ENCODE results near the gene CNIH1.
"Not testable (repeated sequence)": the region's sequence is repeated elsewhere in the genome, so short reads cannot be mapped to it uniquely, and the experiment has no call there.

CNIH1 gene

DNA sequence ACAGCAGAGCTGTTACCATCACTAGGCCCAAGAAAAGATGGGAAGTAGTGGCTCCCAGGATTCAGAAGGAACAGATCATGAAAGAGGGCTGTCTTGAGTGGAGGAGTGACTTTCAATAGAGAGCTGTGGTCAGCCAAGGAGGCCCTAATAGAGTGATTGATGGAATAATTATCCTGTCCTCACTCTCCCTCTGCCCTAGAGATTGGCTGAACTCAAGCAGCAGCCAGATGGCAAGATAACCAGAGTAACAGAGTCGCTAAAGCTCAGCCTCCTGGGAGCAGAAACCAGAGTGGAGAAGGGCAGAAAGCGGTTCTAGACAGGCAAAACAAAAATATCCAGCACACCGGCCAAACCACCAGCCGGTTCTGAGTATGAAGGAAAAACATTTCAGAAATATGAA, 24.5 kb upstream of the CNIH1 start:
- no peak for DNase-seq

GRCh38 chr14:54462048-54462447, 20.9 kb upstream of the CNIH1 start:
- no peak for DNase-seq

GRCh38 chr14:54459106-54459505, 17.9 kb upstream of the CNIH1 start:
- DNase-seq: no peak

- not testable (repeated sequence) for DNase-seq
Measured at GRCh38 chr14:54458536-54458935, 17.4 kb upstream of the CNIH1 start.

GRCh38 chr14:54457609-54457996, 16.4 kb upstream of the CNIH1 start:
- no peak for DNase-seq

GRCh38 chr14:54456820-54457608, 15.8 kb upstream of the CNIH1 start:
- DNase-seq: not testable (repeated sequence)

DNA sequence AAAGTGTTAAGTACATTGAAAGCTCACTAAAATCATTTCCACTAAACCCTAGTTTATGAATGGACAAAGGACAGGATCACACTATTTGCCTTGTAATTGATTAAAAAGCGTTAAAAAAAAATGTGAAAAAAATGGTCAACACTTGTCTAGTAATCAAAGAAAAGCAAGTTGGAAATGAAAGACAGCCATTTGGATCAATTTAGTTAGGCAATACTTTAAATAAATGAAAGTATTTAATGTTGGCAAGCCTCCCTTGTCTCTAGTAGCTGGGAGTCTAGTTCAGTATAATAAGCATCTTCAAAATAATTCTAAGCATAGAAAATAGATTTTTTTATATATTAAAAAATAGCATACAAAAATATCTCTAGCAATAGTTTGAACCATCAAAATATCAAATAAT, 14.2 kb upstream of the CNIH1 start:
- DNase-seq: no peak

DNA sequence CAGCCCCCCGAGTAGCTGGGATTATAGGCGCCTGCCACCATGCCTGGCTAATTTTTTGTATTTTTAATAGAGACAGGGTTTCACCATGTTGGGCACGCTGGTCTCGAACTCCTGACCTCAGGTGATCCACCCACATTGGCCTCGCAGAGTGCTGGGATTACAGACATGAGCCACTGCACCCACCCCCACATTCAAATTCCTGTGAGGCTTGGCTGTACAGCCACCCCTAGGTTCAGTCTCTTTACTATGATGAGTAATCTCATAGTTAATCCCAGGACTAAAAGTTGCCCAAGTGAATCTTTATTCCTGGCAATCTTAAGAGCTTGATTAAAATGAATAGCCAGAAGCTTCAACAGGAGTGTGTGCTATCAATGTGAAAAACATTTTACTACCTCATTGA, 12.8 kb upstream of the CNIH1 start:
- DNase-seq: not testable (repeated sequence)

GRCh38 chr14:54453252-54453651, 12.1 kb upstream of the CNIH1 start:
- DNase-seq: no peak

DNA sequence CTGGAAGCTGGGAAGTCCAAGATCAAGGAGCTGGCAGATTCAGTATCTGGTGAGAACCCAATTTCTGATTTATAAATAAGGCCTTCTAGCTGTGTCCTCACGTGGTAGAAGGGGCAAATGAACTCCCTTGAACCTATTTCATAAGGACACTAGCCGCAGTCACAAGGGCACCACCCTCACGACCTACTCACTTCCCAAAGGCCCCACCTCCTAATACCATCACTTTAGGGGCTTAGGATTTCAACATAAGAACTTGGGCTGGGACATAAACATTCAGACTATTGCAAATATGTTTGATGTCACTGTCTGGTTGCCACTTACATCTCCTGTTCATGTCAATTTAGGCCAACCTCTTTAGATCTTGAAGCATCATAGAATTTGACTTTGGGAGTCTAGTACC, 10.8 kb upstream of the CNIH1 start:
- DNase-seq: no peak

DNA sequence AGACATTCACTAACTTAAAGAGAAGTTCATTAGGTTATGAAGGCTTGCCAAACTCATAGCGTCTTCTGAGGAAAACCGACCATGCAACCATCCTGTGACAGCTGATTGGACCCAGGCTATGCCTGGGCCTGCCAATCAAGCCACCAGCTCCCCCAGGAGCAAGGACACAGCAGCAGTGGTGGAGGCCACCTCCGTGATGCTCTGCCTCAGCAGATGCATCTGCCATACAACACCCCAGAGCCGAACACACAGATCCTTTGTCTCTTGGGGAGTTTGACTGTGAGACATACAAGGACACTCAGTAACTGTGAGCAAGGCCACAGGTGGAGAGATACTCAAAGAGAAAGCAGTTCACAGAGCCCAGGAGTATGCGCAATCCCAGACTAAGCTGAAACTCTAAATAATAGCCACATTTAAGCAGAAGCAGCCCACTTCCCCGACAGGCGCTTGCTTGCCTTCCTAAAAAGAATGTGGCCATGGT, 10.0 kb upstream of the CNIH1 start:
- DNase-seq: no peak

- DNase-seq: no peak
Measured at GRCh38 chr14:54450535-54450934, 9.4 kb upstream of the CNIH1 start.

GRCh38 chr14:54447231-54447692, 6.1 kb upstream of the CNIH1 start:
- no peak for DNase-seq

- DNase-seq: no peak
Measured at GRCh38 chr14:54446161-54446693, 5.1 kb upstream of the CNIH1 start.

GRCh38 chr14:54444681-54445080, 3.5 kb upstream of the CNIH1 start:
- DNase-seq: no peak

DNA sequence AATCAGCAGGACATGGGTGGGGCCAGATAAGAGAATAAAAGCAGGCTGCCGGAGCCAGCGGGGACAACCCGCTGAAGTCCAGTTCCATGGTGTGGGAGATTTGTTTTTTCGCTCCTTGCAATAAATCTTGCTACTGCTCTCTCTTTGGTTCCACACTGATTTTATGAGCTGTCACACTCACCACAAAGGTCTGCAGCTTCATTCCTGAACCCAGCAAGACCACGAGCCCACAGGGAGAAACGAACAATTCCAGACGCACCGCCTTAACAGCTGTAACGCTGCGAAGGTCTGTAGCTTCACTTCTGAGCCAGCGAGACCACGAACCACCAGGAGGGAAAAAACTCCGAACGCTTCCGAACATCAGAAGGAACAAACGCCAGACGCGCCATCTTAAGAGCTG, 2.8 kb upstream of the CNIH1 start:
- DNase-seq: no peak

DNA sequence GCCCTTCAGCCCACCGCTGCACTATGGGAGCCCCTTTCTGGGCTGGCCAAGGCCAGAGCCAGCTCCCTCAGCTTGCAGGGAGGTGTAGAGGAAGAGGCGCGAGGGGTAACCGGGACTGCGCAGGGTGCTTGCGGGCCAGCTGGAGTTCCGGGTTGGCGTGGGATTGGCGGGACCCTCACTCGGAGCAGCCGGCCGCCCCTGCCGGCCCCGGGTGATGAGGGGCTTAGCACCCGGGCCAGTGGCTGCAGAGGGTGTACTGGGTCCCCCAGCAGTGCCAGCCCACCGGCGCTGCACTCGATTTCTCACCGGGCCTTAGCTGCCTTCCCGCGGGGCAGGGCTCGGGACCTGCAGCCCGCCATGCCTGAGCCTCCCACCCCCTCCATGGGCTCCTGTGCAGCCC, 1.8 kb upstream of the CNIH1 start:
- DNase-seq: not testable (repeated sequence)

GRCh38 chr14:54440476-54440872, 700 bp downstream of the CNIH1 start:
- no peak for DNase-seq

DNA sequence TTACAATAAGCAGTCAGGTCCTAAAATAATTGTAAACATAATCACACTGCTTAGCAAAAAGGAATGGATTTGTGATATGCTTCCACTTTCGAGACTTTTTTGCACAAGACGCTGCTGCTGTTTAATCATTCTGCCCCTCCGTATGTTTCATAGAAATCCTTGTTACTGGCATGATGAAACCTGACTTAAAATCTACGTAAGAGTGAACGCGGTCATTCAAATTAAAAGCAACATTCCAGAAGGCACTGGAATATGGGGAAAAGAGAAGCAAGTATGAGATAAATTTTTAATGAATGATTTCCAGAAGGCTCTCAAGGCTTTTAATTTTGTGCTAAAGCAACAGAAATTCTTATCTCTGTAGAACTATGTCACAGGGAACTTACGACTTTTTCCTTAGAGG, 1.1 kb downstream of the CNIH1 start:
- peak in 1 of 2 experiments; percentile 16 for DNase-seq

- peak in 1 of 2 experiments; percentile 4 for DNase-seq
Measured at GRCh38 chr14:54438703-54439102, 2.5 kb downstream of the CNIH1 start.

- DNase-seq: not testable (repeated sequence)
Measured at GRCh38 chr14:54437954-54438353, 3.2 kb downstream of the CNIH1 start.

- peak; percentile 88 to 96 for DNase-seq
Measured at GRCh38 chr14:54435500-54435981, 5.6 kb downstream of the CNIH1 start.

DNA sequence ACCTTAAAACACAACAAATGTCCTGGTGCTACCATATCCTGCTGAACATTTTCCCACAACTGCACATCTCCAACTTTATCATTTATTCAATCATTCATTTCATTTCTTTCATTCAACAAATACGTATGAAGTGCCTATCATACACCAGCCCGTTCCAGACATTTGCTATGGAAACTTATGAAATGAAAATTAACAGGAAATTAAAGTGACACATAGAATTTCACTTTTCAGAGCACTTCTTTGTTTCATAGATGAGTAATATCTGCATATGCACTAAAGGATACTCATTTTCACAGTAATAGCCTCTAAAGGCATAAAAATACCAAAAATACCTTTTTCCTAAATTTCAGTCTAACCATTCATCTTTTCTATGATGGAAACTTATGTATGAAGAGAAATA, 12.6 kb downstream of the CNIH1 start:
- no peak for DNase-seq

DNA sequence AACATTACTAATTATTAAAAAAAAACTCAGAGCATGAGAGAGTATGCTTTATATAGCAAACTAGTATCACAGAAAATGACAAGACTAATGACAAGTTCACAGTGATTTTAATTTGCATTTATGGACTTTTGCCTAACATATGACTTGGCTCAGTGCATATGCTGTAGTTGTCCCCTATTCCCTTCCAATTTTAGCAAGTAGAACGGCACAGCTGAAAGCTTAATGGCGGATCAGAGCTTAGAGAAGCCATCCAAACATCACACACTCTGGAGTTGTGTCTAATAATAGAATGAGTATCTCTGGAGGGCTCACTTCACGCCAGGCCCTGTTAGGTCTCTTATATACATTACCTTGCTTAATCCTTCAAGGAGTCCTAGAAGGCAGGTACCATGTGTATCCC, 13.3 kb downstream of the CNIH1 start:
- no peak for DNase-seq

Data from NCI-H526 (cell line).